RWPE1 (cell line): ENCODE data around the gene MEG3.

Experiments used
- CTCF ChIA-PET: fragments of 350-600 bp; sonication (Branson Sonifier 250); formaldehyde crosslinking; extraction: SDS; loops from one replicate; lab custom pipeline; 2021; lab: Yijun Ruan, JAX
- POLR2A ChIA-PET: fragments of 400-600 bp; formaldehyde crosslinking; extraction: SDS; loops from one replicate; lab custom pipeline; 2020; ENCODE audit warnings: antibody characterized with exemption; ENCODE audit not compliant: low non-redundant PET; lab: Yijun Ruan, JAX
- DNase-seq: peaks from one replicate; pipeline ENCODE4 v3.0.0; 2012; ENCODE audit warnings: low spot score
- H3K27ac ChIP-seq: fragments of 450-650 bp; 2 replicates; pipeline ENCODE4 v1.5.1; 2017
- CTCF ChIP-seq: fragments of 450-650 bp; conservative IDR thresholded peaks from 2 replicates; pipeline ENCODE4 v1.5.1; 2017; ENCODE audit warnings: low read depth, mild to moderate bottlenecking

Gene MEG3

GRCh38 chr14:100825713-100826331 lies at the start of gene MEG3:
Gene MEG3 (plus strand): TSS chr14:100826118.
- DNase-seq: no peak
- CTCF ChIA-PET: interaction anchor here (0.6 kb wide), 2 partner anchors 430 to 506 kb away, joined by 3 to 6 read pairs; no protein-coding TSS in a partner anchor
- no peak within 1 kb of the TSS for H3K27ac ChIP-seq
- POLR2A ChIA-PET: no interaction called here
- no peak for TF ChIP-seq CTCF

GRCh38 chr14:100776681-100777365 lies 49.1 kb upstream of the MEG3 start:
- POLR2A ChIA-PET: no interaction called here
- CTCF ChIA-PET: interaction anchor here (0.6 kb wide), 1 partner anchor 840 kb away, joined by 3 read pairs; no protein-coding TSS in a partner anchor
- no peak overlapping the region for H3K27ac ChIP-seq
- no peak for DNase-seq
- TF ChIP-seq CTCF: no peak

- DNase-seq: no peak
- TF ChIP-seq CTCF: no peak
- H3K27ac ChIP-seq: no peak overlapping the region
- ChIA-PET POLR2A (no interaction called here), CTCF (interaction anchor here (0.6 kb wide), 1 partner anchor 840 kb away, joined by 3 read pairs; no protein-coding TSS in a partner anchor)
These were observed 48.5 kb upstream of the MEG3 start for GRCh38 chr14:100777366-100777817.

GRCh38 chr14:100777818-100778525 lies 47.9 kb upstream of the MEG3 start:
- ChIA-PET CTCF (interaction anchor here (0.6 kb wide), 1 partner anchor 841 kb away, joined by 3 read pairs; no protein-coding TSS in a partner anchor), POLR2A (no interaction called here)
- no peak for DNase-seq
- no peak for TF ChIP-seq CTCF
- no peak overlapping the region for H3K27ac ChIP-seq

GRCh38 chr14:100778526-100778882 lies 47.4 kb upstream of the MEG3 start:
- no peak overlapping the region for H3K27ac ChIP-seq
- POLR2A ChIA-PET: no interaction called here
- no peak for DNase-seq
- CTCF ChIA-PET: no interaction called here
- no peak for TF ChIP-seq CTCF

GRCh38 chr14:100778951-100779690 lies 46.8 kb upstream of the MEG3 start:
- DNase-seq: no peak
- ChIA-PET POLR2A (no interaction called here), CTCF (no interaction called here)
- TF ChIP-seq CTCF: no peak
- no peak overlapping the region for H3K27ac ChIP-seq
